GM12892 (cell line): ENCODE data around the gene RER1.

Experiments
- POLR2A ChIP-seq: IDR thresholded peaks from 2 replicates; pipeline ENCODE4 v1.6.1; 2011; ENCODE audit warnings: low read depth, low read length, control low read depth
- POLR2AphosphoS5 ChIP-seq: IDR thresholded peaks from 2 replicates; pipeline ENCODE4 v1.6.1; 2011; ENCODE audit warnings: low read depth, low read length, control low read depth

- TF ChIP-seq POLR2A (no peak), POLR2AphosphoS5 (no peak)
Observed at GRCh38 chr1:2407166-2407990, 15.7 kb downstream of the RER1 start.
